ENCODE results near the gene DENND2A. TPM values are rescaled to one million over a fixed set of nuclear protein-coding genes. Genes with fewer than 3 reads are reported as not detected.

Gene DENND2A
- total and polyA plus RNA-seq, 10 of the 15 experiments (the other 5 are each of a cell fraction or from before 2014, with no cell fraction given) = 0.01 TPM; not detected in 9

DNA sequence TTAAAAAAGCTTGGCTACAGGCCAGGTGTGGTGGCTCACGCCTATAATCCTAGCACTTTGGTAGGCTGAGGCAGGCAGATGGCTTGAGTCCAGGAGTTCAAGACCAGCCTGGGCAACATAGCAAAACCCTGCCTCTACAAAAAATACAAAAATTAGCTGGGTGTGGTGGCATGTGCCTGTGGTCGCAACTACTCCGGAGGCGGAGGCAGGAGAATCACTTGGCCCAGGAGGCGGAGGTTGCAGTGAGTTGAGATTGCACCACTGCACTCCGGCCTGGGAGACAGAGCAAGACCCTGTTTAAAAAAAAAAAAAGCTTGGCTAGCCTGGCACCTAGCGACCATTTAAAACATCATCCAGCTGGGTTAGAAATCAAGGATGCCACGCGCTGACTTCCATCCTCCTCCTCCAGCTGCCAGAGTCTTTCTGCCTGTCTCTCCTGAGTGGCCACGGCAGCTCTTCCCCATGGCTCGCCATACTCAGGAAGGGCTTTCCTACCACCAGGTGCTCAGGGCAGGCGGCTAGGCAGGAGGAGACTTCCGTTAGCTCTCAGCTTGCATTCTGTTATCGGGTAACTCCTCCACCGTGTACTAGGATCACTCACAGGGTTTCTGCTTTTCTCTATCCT, 45.0 kb downstream of the DENND2A start:
- Histone ChIP-seq H3K27me3 (replicated peaks in 1 of 2; ENCODE audit: control insufficient read depth in 2 of 2, insufficient read depth in 2 of 2, low read length in 1 of 2) (no peaks in the 10 kb centered on the region), H3K9me3 (replicated peaks; ENCODE audit: control insufficient read depth, insufficient read depth, low read length) (no peaks in the 10 kb centered on the region), H2AFZ (ENCODE audit: control insufficient read depth, low read depth, low read length) (no peak overlapping the region), H3K36me3 (ENCODE audit: control insufficient read depth in 2 of 2, insufficient read depth in 2 of 2, low read length in 1 of 2) (no peaks in the 10 kb centered on the region), H3K4me1 (ENCODE audit: control insufficient read depth, insufficient read depth, low read length) (no peaks in the 10 kb centered on the region), H4K20me1 (ENCODE audit: control insufficient read depth, insufficient read depth) (no peaks in the 10 kb centered on the region), H3K79me2 (ENCODE audit: control insufficient read depth, insufficient read depth, low read length) (no peaks in the 10 kb centered on the region), H3K27ac (ENCODE audit: control insufficient read depth, insufficient read depth) (no peak overlapping the region), H3K9ac (ENCODE audit: control insufficient read depth, insufficient read depth, low read length) (no peak overlapping the region), H3K4me3 (no peak overlapping the region), H3K4me2 (ENCODE audit: control insufficient read depth, insufficient read depth) (no peak overlapping the region)
- CTCF ChIA-PET = interaction anchor here (0.6 to 1.3 kb wide), 3 partner anchors 11 to 388 kb away, joined by 3 to 4 read pairs (median 3); no protein-coding TSS in a partner anchor
- no TSS peak for BruUV-seq (replicated peaks)
- FAIRE-seq (no peak), DNase-seq (ENCODE audit: low read depth, low spot score) (no peak), ATAC-seq (no peak)
- RAD21 ChIA-PET (ENCODE audit: unreplicated experiment) = no interaction called here
- POLR2A ChIA-PET = no interaction called here
- intact Hi-C loops (cut with micrococcal nuclease; ENCODE audit: unreplicated experiment) (no loop called here), in situ Hi-C loops (cut with MboI) (no loop called here)
- WGBS (ENCODE audit: insufficient coverage, insufficient replicate concordance, low lambda C conversion rate, missing lambda C conversion rate) = 62% methylated on average over 15 of the region's 15 CpGs
- SMC1A ChIA-PET (ENCODE audit: uncharacterized antibody, unreplicated experiment) = interaction anchor here (0.6 kb wide), 3 partner anchors 24 to 212 kb away, joined by 3 to 4 read pairs (median 3); no protein-coding TSS in a partner anchor
- TF ChIP-seq GATAD2B (conservative IDR thresholded peaks at IDR 0.05; ENCODE audit: low read depth) (no peak), CBX5 (IDR thresholded peaks at IDR 0.05; ENCODE audit: low read depth) (no peak), TCF3 (IDR thresholded peaks at IDR 0.05; ENCODE audit: borderline replicate concordance, insufficient read depth, low read depth, low read length) (no peak), TCF7 (IDR thresholded peaks at IDR 0.05; ENCODE audit: borderline replicate concordance) (no peak)
- TF ChIP-seq, protein P1, sequence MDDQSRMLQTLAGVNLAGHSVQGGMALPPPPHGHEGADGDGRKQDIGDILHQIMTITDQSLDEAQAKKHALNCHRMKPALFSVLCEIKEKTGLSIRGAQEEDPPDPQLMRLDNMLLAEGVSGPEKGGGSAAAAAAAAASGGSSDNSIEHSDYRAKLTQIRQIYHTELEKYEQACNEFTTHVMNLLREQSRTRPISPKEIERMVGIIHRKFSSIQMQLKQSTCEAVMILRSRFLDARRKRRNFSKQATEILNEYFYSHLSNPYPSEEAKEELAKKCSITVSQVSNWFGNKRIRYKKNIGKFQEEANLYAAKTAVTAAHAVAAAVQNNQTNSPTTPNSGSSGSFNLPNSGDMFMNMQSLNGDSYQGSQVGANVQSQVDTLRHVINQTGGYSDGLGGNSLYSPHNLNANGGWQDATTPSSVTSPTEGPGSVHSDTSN (IDR thresholded peaks at IDR 0.05; ENCODE audit: insufficient replicate concordance, low read depth, low read length) = no peak

DNA sequence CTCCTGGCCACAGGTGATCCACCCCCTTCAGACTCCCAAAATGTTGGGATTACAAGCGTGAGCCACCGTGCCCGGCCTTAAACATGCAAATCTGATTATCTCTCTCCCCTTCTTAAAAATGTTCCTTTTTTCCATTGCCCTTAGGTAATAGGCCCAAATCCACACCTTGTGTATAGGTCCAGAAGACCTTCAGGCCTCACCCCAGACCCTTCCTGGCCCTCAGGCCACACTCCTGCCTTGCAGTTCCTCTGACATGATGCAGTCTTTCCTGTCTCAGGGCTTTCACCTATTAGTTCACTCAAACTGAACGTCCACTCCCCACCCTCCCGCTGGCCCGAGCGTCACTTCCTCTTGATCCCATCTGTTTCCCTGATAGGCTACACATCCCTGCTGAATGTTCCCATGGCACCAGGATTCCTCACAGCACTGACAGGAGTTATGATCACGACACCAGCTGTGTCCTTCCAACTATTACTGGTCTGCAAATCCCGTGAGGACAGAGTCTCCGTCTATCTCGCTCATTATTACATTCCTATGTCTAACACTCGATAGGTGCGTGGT, 46.4 kb downstream of the DENND2A start:
- no peak for DNase-seq (ENCODE audit: low read depth, low spot score)
- SMC1A ChIA-PET (ENCODE audit: uncharacterized antibody, unreplicated experiment) = no interaction called here
- no TSS peak for BruUV-seq (replicated peaks)
- H3K9me3 ChIP-seq (replicated peaks; ENCODE audit: control insufficient read depth, insufficient read depth, low read length) = no peaks in the 10 kb centered on the region
- H3K27ac ChIP-seq (ENCODE audit: control insufficient read depth, insufficient read depth) = no peak overlapping the region
- H3K4me1 ChIP-seq (ENCODE audit: control insufficient read depth, insufficient read depth, low read length) = no peaks in the 10 kb centered on the region
- intact Hi-C loops (cut with micrococcal nuclease; ENCODE audit: unreplicated experiment) = no loop called here
- H4K20me1 ChIP-seq (ENCODE audit: control insufficient read depth, insufficient read depth) = no peaks in the 10 kb centered on the region
- no peak for FAIRE-seq
- no peak overlapping the region for H3K4me3 ChIP-seq
- no peak overlapping the region for H2AFZ ChIP-seq (ENCODE audit: control insufficient read depth, low read depth, low read length)
- POLR2A ChIA-PET = no interaction called here
- H3K9ac ChIP-seq (ENCODE audit: control insufficient read depth, insufficient read depth, low read length) = no peak overlapping the region
- H3K79me2 ChIP-seq (ENCODE audit: control insufficient read depth, insufficient read depth, low read length) = no peaks in the 10 kb centered on the region
- TF ChIP-seq CHD1 (IDR thresholded peaks at IDR 0.05; ENCODE audit: low read depth, low read length) = no peak
- TF ChIP-seq SREBF1 (IDR thresholded peaks at IDR 0.05; ENCODE audit: low read length) = no peak
- no peak for TF ChIP-seq SPI1 (IDR thresholded peaks at IDR 0.05; ENCODE audit: borderline replicate concordance, insufficient read depth, low read depth, low read length)
- TF ChIP-seq, protein P2, sequence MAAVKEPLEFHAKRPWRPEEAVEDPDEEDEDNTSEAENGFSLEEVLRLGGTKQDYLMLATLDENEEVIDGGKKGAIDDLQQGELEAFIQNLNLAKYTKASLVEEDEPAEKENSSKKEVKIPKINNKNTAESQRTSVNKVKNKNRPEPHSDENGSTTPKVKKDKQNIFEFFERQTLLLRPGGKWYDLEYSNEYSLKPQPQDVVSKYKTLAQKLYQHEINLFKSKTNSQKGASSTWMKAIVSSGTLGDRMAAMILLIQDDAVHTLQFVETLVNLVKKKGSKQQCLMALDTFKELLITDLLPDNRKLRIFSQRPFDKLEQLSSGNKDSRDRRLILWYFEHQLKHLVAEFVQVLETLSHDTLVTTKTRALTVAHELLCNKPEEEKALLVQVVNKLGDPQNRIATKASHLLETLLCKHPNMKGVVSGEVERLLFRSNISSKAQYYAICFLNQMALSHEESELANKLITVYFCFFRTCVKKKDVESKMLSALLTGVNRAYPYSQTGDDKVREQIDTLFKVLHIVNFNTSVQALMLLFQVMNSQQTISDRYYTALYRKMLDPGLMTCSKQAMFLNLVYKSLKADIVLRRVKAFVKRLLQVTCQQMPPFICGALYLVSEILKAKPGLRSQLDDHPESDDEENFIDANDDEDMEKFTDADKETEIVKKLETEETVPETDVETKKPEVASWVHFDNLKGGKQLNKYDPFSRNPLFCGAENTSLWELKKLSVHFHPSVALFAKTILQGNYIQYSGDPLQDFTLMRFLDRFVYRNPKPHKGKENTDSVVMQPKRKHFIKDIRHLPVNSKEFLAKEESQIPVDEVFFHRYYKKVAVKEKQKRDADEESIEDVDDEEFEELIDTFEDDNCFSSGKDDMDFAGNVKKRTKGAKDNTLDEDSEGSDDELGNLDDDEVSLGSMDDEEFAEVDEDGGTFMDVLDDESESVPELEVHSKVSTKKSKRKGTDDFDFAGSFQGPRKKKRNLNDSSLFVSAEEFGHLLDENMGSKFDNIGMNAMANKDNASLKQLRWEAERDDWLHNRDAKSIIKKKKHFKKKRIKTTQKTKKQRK (IDR thresholded peaks at IDR 0.05; ENCODE audit: low read depth, low read length) = no peak
- no peaks in the 10 kb centered on the region for H3K27me3 ChIP-seq (replicated peaks in 1 of 2; ENCODE audit: control insufficient read depth in 2 of 2, insufficient read depth in 2 of 2, low read length in 1 of 2)
- WGBS (ENCODE audit: insufficient coverage, insufficient replicate concordance, low lambda C conversion rate, missing lambda C conversion rate) = 74% methylated on average over 13 of the region's 13 CpGs
- CTCF ChIA-PET = no interaction called here
- in situ Hi-C loops (cut with MboI) = no loop called here
- no peak for ATAC-seq
- no peaks in the 10 kb centered on the region for H3K36me3 ChIP-seq (ENCODE audit: control insufficient read depth in 2 of 2, insufficient read depth in 2 of 2, low read length in 1 of 2)
- H3K4me2 ChIP-seq (ENCODE audit: control insufficient read depth, insufficient read depth) = no peak overlapping the region
- RAD21 ChIA-PET (ENCODE audit: unreplicated experiment) = no interaction called here

Data from GM12878 (cell line).